ENCODE results near the gene SRMS. TPM values are rescaled to one million over a fixed set of nuclear protein-coding genes. Genes with fewer than 3 reads are reported as not detected.

The SRMS gene
- total and polyA plus RNA-seq, 5 donors: not detected

- ATAC-seq (peak in 1 of 2 donors; percentile 5), DNase-seq (peak in 1 of 3 donors; percentile 32)
- WGBS: 86% methylated on average over 11 of the region's 11 CpGs
- Histone ChIP-seq H3K27ac (ENCODE audit: low read length) (no peak overlapping the region), H3K9me3 (ENCODE audit: control insufficient read depth, low read length) (no peaks in the 10 kb centered on the region), H3K4me3 (ENCODE audit: low read length) (no peak overlapping the region), H3K4me1 (ENCODE audit: control insufficient read depth, insufficient read depth, low read length) (peaks cover 4% of the 10 kb centered on the region), H3K27me3 (ENCODE audit: control insufficient read depth, insufficient read depth) (no peaks in the 10 kb centered on the region)
- intact Hi-C loops (cut with DNase I): no loop called here
These were observed 41.1 kb upstream of the SRMS start for GRCh38 chr20:63588641-63589041.

DNA sequence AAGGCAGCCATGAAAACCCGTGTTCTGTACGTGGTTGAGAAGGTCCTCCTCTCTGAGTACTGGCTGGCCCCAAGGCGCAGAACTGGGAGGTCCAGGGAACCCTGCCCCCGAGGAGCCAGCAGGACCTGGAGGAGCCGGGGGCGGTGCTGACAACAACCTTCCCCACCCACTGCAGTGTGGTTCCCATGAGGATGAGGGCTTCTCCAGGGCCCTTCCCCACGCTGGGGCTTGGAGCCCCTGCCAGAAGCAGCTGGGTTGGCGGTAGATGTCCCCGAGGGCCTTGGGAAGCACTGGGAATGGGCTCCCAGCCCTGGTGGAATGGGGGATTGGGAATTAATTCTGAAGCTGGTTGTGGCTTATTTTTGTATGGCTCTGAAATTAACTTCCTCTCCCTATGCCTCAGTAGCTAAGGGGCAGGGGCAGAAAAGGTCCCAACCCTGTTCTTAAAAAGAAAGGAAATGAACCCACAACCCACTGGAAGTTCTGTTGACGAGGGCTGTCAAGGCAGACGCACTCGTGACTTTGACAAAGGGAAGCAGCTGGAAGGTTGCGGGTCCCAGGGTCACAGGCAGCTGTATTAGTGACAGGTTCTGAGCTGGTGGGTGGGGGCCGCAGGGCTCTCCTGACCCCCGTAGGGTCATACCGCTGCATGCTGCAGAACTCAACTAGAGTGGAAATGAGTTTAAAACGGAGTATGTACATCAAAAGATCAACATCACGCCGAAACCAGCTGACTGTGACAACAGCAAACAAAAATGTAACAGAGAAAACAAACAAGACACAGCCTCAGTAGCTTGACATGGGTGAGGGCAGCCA is 40.4 kb upstream of the SRMS start:
- H3K9me3 ChIP-seq (ENCODE audit: control insufficient read depth, low read length): no peaks in the 10 kb centered on the region
- no peak overlapping the region for H3K27ac ChIP-seq (ENCODE audit: low read length)
- peaks cover 4% of the 10 kb centered on the region for H3K4me1 ChIP-seq (ENCODE audit: control insufficient read depth, insufficient read depth, low read length)
- no peak overlapping the region for H3K4me3 ChIP-seq (ENCODE audit: low read length)
- ATAC-seq (no peak), DNase-seq (peak in 1 of 3 donors; percentile 48)
- WGBS: 63% methylated on average over 19 of the region's 19 CpGs
- intact Hi-C loops (cut with DNase I): no loop called here
- H3K27me3 ChIP-seq (ENCODE audit: control insufficient read depth, insufficient read depth): no peaks in the 10 kb centered on the region

DNA sequence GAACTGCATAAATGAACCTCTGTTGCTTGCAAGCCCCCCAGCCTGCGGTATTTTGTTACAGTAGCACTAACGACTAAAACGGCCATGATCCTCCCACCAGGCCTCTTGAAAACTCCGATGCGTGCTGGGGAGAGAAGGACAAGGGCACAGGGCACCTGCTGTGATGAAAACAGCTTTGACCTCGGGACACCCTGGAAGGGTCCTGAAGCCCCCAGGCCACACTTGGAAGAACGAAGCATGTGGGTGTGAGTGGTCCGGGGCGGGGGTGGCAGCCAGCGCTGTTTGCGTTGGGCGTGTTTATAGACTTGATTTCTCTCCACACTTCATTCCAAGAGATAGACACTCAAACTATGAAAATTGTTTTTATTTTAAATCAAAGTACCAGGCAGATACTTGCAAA is 39.7 kb upstream of the SRMS start:
- no peaks in the 10 kb centered on the region for H3K9me3 ChIP-seq (ENCODE audit: control insufficient read depth, low read length)
- ATAC-seq (no peak), DNase-seq (peak in 1 of 3 donors; percentile 23)
- WGBS: 93% methylated on average over 12 of the region's 12 CpGs
- H3K4me3 ChIP-seq (ENCODE audit: low read length): no peak overlapping the region
- H3K27me3 ChIP-seq (ENCODE audit: control insufficient read depth, insufficient read depth): no peaks in the 10 kb centered on the region
- H3K4me1 ChIP-seq (ENCODE audit: control insufficient read depth, insufficient read depth, low read length): peaks cover 4% of the 10 kb centered on the region
- H3K27ac ChIP-seq (ENCODE audit: low read length): no peak overlapping the region
- intact Hi-C loops (cut with DNase I): no loop called here

DNA sequence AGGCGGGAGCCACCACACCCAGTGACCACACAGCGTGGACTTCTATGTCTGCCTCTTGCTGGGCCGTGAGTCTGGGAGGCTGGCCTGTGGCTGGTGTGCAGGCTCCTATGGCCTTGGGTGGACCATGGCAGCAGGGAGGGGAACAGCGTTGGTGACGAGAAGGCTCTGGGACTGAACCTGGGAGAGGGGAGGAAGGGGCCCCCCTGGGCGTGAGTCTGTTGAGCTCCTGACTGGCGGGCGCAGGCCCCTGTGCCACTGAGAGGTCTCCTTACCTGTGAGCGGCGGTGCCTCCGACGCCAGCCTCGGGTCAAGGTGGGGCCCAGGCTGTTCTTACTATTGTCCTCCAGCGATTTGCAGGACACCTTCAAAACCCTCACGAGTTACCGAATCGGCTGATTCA is 39.2 kb upstream of the SRMS start:
- H3K4me3 ChIP-seq (ENCODE audit: low read length): no peak overlapping the region
- H3K9me3 ChIP-seq (ENCODE audit: control insufficient read depth, low read length): no peaks in the 10 kb centered on the region
- WGBS: 90% methylated on average over 17 of the region's 17 CpGs
- intact Hi-C loops (cut with DNase I): no loop called here
- no peak overlapping the region for H3K27ac ChIP-seq (ENCODE audit: low read length)
- no peaks in the 10 kb centered on the region for H3K27me3 ChIP-seq (ENCODE audit: control insufficient read depth, insufficient read depth)
- no peak for ATAC-seq
- H3K4me1 ChIP-seq (ENCODE audit: control insufficient read depth, insufficient read depth, low read length): peaks cover 4% of the 10 kb centered on the region
- DNase-seq: peak in 1 of 3 donors; percentile 50

- no peak for ATAC-seq
- H3K4me1 ChIP-seq (ENCODE audit: control insufficient read depth, insufficient read depth, low read length): peaks cover 4% of the 10 kb centered on the region
- DNase-seq: peak in 1 of 3 donors; percentile 55
- intact Hi-C loops (cut with DNase I): no loop called here
- 73% methylated on average over 22 of the region's 22 CpGs for WGBS
- no peaks in the 10 kb centered on the region for H3K27me3 ChIP-seq (ENCODE audit: control insufficient read depth, insufficient read depth)
- H3K9me3 ChIP-seq (ENCODE audit: control insufficient read depth, low read length): no peaks in the 10 kb centered on the region
- H3K4me3 ChIP-seq (ENCODE audit: low read length): no peak overlapping the region
- no peak overlapping the region for H3K27ac ChIP-seq (ENCODE audit: low read length)
These were observed 38.3 kb upstream of the SRMS start for GRCh38 chr20:63585616-63586565.

GRCh38 chr20:63582382-63583063 is 35.0 kb upstream of the SRMS start:
- DNase-seq (peak in 2 of 3 donors; percentile 13 to 38), ATAC-seq (no peak)
- Histone ChIP-seq H3K4me3 (ENCODE audit: low read length) (no peak overlapping the region), H3K9me3 (ENCODE audit: control insufficient read depth, low read length) (no peaks in the 10 kb centered on the region), H3K4me1 (ENCODE audit: control insufficient read depth, insufficient read depth, low read length) (peaks cover 4% of the 10 kb centered on the region), H3K27me3 (ENCODE audit: control insufficient read depth, insufficient read depth) (no peaks in the 10 kb centered on the region), H3K27ac (ENCODE audit: low read length) (no peak overlapping the region)
- intact Hi-C loops (cut with DNase I): no loop called here
- WGBS: 87% methylated on average over 23 of the region's 23 CpGs

DNA sequence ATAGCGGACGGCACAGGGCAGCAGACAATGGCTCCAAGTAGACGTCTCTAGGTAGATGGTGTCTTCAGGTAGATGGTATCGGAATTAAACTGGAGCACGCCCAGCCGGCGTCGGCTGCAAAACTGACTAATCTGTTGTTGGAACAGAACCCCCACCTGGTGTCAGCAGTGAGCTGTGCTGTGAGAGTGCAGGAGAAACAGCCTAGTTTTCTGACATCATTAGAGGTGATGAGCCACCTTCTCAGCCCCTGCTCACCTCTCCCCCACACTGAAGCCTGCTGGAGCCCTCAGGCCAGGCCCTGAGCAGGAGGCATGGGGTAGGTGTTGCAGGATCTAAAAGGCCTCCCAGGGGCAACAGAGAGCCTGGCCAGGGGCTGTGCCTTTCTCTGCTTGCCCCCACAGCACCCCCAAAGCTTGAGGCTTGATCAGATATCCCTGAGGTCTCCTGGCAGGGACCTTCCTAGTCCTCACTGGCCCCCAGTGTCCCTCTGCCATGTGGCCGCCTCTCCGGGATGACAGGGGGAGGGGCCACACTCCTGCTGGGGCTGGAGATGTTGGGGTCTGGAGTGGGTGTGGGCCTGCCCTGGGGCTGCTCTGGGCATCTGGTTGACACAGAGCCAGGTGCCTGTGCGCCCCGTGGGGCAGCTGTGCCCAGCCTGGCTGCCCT is 33.4 kb upstream of the SRMS start:
- WGBS: 63% methylated on average over 12 of the region's 12 CpGs
- Histone ChIP-seq H3K27me3 (ENCODE audit: control insufficient read depth, insufficient read depth) (no peaks in the 10 kb centered on the region), H3K27ac (ENCODE audit: low read length) (no peak overlapping the region), H3K4me1 (ENCODE audit: control insufficient read depth, insufficient read depth, low read length) (peaks cover under 1% of the 10 kb centered on the region), H3K4me3 (ENCODE audit: low read length) (no peak overlapping the region), H3K9me3 (ENCODE audit: control insufficient read depth, low read length) (no peaks in the 10 kb centered on the region)
- DNase-seq (peak in 2 of 3 donors; percentile 47 to 63), ATAC-seq (no peak)
- intact Hi-C loops (cut with DNase I): no loop called here

- 76% methylated on average over 19 of the region's 19 CpGs for WGBS
- Histone ChIP-seq H3K9me3 (ENCODE audit: control insufficient read depth, low read length) (no peaks in the 10 kb centered on the region), H3K27ac (ENCODE audit: low read length) (no peak overlapping the region), H3K4me1 (ENCODE audit: control insufficient read depth, insufficient read depth, low read length) (peaks cover 3% of the 10 kb centered on the region), H3K27me3 (ENCODE audit: control insufficient read depth, insufficient read depth) (no peaks in the 10 kb centered on the region), H3K4me3 (ENCODE audit: low read length) (no peak overlapping the region)
- ATAC-seq: no peak
- peak in 2 of 3 donors; percentile 23 to 30 for DNase-seq
- intact Hi-C loops (cut with DNase I): no loop called here
These were observed 31.6 kb upstream of the SRMS start for GRCh38 chr20:63579017-63579694.

GRCh38 chr20:63578224-63579016 is 30.9 kb upstream of the SRMS start:
- intact Hi-C loops (cut with DNase I): no loop called here
- no peak for ATAC-seq
- Histone ChIP-seq H3K4me1 (ENCODE audit: control insufficient read depth, insufficient read depth, low read length) (peaks cover 3% of the 10 kb centered on the region), H3K9me3 (ENCODE audit: control insufficient read depth, low read length) (no peaks in the 10 kb centered on the region), H3K27me3 (ENCODE audit: control insufficient read depth, insufficient read depth) (no peaks in the 10 kb centered on the region), H3K27ac (ENCODE audit: low read length) (no peak overlapping the region), H3K4me3 (ENCODE audit: low read length) (no peak overlapping the region)
- DNase-seq: peak in 2 of 3 donors; percentile 48 to 59
- 77% methylated on average over 26 of the region's 26 CpGs for WGBS
